ENCODE results near the gene GNB1L.

- TF ChIP-seq CTCF (conservative IDR thresholded peaks at IDR 0.05; ENCODE audit: low read depth, low read length): no peak
- no peak for TF ChIP-seq EZH2 (IDR thresholded peaks at IDR 0.05; ENCODE audit: borderline replicate concordance, low read depth, low read length, poor library complexity, severe bottlenecking)
These were observed 103.0 kb downstream of the GNB1L start for GRCh38 chr22:19751497-19752245.

Measured in A673 (cell line).